HG02798 (cell line): ENCODE results near the gene ELK3.

Source experiments
- ATAC-seq: cut with Tn5 transposase; IDR thresholded peaks from one replicate; pipeline ENCODE4 v1.9.1; 2021; ENCODE audit warnings: mild to moderate bottlenecking; ENCODE audit not compliant: unreplicated experiment, poor library complexity

The ELK3 gene

DNA sequence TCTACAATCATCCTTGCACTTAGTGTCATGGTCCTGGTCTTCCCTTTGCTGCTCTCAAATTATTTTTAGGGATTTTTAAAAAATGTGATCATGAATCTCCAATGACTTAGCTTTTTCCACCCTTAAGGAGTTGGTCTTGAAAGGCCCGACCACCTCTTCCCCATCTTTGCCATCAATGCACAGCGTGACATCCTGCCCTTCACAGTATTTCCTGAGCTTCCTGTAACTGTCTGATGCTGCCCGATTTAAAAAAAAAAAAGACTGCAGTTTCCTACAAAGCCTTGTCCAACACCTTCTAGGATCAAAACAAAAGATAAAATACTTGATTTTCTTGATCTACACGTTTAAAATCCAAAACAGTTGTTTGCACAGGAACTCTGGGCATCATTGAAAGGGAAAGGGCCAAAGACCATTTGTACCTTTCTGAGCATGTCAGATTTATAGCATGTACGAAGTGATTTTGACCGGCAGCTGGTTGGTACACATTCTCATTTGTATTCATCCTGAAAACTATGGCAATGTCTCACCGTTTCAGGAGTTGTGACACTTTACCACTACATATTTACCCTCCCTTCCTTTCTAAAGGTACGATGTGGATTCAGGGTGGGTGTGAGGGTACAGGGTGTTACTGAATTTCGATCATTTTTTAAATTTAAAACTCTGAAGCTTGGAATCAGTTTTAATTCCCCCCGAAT, 7.4 kb upstream of the ELK3 start:
- no peak for ATAC-seq

GRCh38 chr12:96187956-96188355, 6.2 kb upstream of the ELK3 start:
- ATAC-seq, result no peak

DNA sequence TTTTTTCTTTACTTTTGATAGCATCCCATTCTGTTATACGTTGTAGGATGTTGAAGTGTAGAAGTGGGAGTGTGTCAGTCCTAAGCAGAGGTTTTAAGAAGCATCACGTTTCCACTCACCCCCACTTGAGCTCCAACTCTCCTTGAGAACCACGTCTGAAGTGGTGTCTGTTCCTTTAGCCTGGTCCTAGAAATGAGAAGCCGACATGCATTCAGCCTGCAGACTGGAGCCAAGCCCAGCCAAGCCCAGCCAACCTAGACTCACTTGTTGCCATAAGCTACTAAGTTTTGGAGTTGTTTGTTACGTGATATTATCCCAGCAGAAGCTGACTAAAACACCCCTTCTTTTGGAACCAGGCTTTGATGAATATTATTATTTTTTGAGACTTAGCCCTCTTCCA, 4.4 kb upstream of the ELK3 start:
- no peak for ATAC-seq

DNA sequence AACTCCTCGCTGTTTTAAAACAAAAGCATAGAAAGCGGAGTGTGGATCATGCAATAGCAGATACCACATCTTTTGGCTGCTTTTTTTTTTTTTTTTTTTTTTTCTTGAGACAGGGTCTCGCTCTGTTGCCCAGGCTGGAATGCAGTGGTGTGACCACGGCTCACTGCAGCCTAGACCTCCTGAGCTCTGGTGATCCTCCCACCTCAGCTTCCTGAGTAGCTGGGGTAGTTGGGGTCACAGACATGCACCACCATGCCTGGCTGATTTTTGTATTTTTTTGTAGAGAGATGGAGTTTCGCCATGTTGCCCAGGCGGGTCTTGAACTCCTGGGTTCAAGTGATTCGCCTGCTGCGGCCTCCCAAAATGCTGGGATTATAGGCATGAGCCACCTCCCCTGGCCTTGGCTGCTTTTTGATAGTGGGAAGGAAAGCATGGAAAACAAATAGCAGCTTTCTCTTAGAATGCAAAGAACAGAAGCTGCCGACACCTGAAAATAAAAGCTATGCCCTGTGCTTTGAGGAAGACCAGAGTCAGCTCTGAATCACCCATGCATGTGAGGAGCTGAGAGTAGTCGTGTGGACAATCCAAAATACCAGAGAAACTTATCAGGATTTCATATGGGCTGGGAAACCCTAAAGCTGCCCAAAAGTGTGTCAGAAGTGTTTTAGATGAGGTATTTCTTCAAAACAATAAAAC, 3.6 kb upstream of the ELK3 start:
- ATAC-seq, result no peak

- no peak for ATAC-seq
These were observed 1.1 kb upstream of the ELK3 start for GRCh38 chr12:96192926-96193573.

DNA sequence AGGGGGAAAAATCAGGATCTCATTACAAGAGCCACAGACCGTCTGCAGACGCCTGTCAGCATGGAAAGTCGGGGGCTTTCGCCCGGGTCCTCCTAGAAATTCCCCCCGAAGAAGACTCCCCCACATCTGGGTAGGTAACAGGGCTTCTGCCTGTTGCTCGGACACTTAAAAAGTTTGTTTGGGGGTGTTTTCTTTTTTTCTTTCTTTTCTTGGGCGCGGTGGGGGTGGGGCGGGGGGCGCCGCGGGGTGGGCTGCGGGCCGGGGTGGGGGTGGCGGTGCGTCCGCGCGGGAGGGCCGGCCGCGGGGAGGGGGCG, 358 bp downstream of the ELK3 start:
- ATAC-seq, result peak; percentile 5

- peak; percentile 78 for ATAC-seq
These were observed 1.0 kb downstream of the ELK3 start for GRCh38 chr12:96194971-96195844.

DNA sequence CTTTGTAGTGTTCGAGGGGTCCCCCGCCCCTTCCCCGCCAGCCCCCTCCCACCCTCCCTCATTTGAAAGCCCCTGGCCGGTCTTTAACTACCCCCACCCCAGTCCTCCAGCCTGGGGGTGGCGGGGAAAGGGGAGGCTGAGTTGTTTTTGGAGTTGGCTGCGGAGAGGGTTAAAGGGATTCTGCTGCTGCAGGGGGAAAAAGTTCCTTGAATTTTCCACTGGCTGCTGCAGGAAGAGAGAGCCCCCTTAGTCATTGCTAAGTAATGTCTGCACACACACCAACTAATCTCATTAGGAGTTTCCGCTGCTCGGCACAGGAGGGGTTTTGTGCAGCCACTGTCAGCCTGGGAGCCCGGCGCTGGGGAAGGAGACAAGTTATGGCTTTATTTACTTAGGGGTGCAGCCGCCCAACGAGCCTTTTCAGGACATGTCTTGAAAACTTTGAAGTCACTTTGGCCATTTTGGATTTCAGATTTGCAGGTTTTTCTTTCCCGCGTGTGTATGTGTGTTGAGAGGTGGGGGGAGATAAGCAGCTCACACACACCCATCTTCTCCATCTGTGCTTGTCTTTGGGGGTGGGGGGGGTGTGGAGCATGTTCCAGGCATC, 1.8 kb downstream of the ELK3 start:
- ATAC-seq, result no peak

DNA sequence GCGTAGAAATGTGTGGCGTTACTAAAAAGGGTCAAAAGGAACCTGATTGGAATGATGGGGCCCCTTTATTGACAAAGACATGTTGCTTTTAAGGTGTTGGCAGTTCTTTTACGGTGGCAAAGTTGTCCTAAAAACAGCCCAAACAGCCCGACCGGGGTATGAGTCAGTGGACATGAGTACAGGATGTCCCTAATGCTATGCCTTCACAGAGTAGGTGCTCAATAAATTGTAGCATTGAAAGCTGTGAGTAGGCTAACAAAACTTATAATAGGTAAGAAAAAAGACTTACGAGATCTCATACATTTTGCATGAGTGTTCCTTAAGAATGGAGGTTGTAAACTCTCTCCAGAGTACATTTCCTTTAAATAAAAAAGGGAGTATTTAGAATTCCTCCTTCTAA, 2.6 kb downstream of the ELK3 start:
- no peak for ATAC-seq

DNA sequence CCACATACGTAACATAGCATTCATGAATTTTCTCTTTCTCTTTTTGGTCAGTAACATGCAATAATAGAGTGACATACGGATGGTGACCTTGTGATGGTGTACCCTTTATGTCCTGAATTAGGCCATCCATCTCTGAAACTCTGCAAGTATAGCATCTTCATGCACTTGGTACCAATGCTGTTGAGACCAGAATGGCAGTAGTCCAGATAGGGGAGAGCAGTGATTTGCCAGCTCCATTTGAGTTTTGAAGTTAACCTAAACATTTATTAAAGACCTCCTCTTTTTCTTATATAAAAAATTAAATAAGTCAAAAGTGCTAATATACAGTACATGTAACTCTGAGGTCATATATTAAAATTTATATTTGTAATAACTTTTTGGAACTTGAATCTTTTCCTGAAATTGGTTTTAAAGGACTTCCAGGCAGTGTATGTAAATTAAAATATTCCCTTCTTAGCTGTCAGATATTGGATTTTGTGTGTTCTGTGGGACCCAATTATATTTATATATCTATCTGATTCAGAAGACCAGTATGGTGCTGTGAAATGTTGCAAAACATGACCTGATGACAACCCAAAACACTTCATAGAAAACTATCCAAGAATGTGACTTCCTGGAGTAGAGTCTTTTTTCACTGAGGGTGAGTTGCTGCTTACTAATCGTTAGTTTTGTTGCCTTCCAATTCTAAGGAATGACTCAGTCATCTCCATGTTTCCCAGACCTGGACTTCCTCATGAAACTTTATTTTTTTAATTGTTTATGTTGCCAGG, 3.5 kb downstream of the ELK3 start:
- no peak for ATAC-seq

DNA sequence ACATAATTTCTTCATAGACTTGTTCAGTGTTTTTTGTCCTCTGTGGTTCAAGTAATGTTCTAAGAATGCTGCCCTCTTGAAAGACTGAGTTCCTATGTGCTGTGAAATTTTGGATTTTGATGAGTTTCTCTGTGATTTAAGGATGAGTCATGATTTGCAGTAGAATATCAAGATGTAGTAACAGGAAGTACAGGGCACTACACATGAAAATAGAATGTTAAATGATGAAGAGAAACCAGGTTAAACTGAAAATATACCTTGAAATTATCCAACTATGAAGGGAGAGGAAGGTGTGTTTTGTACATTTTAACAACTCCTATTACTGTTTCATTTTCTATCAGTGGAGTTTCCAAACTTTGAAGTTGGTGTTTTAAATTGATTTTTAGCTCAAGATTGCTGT, 4.8 kb downstream of the ELK3 start:
- no peak for ATAC-seq

GRCh38 chr12:96199464-96199863, 5.3 kb downstream of the ELK3 start:
- ATAC-seq, result no peak

- ATAC-seq, result no peak
These were observed 7.4 kb downstream of the ELK3 start for GRCh38 chr12:96201272-96202227.

DNA sequence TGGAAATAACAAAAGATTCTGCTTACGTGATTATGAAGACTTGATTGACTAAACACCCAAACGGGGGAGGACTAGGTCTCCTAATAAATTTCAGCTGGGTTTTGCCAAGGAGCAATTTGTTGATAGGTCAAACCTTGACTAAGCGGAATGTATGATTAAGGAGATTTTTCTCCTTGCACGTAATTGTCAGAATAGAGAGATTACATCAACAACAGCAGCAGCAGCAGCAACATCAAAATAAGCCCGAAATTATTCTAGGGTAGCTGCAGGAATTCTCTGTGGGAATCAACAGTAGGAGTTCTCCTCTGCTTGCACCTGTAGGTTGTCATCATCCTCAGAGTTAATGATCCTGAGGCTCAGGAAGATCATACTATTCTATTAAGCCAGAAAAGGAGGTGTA, 10.2 kb downstream of the ELK3 start:
- no peak for ATAC-seq

DNA sequence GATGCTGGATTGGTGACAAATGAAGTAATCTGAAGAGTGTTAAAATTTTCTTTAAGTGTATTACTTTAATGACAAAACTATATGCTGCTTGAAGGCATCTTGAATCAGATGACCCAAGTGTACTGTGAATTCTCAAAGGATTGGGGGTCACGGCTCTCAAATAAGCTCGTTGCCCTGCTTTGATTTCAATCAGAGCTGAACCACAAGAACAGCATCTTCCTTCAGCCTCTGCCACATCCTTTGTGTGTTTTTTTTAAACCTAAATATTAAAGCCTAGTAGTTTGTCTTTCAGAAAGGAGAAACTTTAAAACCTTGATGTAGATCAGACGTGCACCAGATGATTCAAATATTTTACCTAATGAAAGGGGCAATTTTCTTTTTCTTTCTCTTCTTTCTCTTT, 11.7 kb downstream of the ELK3 start:
- no peak for ATAC-seq

DNA sequence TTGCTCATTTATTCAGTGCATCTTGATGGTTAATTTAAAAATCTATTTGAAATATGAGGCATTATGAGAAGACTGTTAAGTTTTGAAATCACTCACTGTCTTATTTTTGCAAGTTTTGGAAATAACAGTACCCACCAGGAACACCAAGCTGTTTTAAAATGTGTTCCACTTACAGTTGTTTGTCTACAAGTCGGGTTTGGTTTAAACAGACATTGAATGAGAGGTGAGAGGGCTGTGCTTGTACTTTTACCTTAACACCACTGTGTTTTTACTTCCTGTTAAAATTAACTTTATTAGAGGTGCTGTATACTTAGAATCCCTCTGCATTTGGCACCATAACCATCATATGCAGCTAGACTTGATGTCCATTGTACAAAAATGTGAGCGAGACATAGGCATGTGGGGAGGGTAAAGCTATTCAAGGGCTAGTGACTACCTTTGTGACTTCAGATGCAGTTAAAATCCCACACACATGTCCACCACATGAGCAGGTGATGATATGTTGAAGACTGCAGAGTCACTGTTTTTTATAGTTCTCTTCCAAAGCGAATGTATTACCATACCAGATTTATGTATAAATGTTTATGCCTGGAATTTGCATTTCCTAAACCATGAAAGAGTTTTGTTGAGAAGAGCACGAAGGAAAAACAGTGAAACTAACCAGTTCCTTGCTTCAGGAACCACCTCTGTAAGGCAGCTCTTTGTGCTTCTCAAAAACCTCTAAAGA, 12.9 kb downstream of the ELK3 start:
- ATAC-seq, result no peak

DNA sequence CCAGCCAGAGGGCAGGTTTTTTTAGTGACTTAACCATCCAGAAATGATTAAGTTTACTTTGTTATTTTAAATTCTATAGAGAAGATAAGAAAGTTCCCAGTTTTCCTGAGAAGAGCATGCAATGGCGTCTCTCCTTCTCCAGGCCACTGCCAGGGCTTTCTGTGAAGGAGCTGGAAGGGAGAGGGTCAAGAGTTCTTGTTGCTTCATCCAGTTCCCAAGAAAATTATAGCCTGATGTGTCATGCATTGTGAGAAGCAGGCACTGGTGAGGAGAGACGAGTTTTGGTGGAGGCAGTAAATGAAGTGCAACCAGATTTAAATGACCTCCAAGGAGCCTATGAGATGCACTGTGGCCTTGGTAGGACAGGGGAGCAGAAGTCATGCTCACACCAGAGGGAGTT, 14.2 kb downstream of the ELK3 start:
- ATAC-seq, result no peak
